NCI-H1417 treated with DMSO at 0.1 percent for 48 hours (cell line): Measurements from ENCODE around the gene ATXN3.
"Not testable (repeated sequence)": the region's sequence is repeated elsewhere in the genome, so short reads cannot be mapped to it uniquely, and the experiment has no call there.

Experiments used
- DNase-seq: peaks from one replicate; lab custom pipeline; 2025; lab: John Stamatoyannopoulos, UW

Gene ATXN3

DNA sequence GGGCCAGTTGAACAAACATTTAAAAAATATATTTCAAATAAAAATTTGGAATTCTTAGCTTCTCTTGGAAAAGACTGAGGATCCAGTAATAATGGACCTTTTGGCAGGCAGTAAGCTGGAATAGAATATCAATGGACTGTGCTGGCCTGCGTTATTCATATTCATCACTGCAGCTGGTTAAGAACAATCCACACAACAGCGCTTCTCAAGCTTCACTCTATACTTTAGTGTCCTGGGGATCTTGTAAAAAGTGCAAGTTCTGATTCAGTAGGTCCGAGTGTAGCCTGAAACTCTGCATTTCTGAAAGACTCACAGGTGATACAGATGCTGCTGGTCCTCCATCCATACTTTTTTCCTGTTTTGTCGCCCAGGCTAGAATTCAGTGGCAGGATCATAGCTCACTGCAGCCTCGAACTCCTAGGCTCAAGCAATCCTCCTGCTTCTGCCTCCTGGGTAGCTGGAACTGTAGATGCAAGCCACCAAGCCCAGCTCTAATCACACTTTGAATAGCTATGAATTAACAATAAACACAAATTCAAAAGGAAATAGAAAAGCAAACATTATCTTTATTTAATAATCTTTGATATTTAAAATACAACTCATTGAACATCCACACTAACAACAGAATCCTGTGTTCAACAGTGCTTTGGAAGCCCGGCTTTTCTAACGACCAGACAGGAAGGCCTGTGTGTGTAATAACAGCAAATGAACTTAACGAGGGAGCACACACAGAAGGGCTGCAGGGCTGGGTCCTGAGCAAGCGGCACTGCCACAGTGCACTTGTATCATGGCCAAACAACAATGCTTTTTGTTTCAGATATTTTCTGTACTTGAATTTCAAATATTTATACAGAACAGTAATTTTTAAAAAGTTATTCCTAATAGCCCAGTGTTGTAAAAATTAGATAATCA, 48.1 kb downstream of the ATXN3 start:
- DNase-seq, result no peak

DNA sequence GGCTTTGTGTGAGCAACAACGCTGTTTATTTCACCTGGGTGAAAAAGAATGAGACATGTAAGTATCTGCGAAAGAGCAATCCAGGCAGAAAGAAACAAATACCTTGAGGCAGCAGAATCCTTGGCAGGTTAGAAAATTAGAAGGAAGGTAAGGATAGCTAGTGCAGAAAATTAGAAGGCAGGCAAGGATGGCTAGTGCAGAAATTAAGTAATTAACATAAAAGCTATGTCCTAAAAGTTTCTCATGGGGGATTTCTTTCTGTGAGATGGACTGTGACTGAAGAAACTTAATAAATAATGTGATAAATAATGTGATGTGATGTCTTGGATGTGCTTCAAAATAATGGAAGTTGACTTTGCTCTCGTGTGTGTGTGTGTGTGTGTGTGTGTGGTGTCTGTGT, 56.6 kb downstream of the ATXN3 start:
- DNase-seq, result no peak

DNA sequence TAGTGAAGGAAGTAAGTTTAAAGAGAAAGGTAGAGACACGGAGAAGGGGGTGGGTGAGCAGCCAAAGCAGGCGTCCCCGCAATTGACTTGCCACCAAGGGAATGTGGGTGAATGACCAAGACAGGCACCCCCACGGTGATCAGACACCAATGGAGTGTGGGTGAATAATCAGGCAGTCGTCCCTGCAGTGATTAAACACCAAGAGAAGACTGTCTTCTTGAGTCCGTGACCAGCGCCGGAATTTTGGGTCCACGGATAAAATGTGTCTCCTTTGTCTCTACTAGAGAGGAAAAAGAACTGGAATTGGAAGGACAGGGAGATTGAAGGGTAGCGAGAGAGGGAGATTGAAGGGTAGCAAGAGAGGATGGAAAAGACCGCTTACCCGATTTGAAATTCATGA, 57.2 kb downstream of the ATXN3 start:
- DNase-seq, result not testable (repeated sequence)

DNA sequence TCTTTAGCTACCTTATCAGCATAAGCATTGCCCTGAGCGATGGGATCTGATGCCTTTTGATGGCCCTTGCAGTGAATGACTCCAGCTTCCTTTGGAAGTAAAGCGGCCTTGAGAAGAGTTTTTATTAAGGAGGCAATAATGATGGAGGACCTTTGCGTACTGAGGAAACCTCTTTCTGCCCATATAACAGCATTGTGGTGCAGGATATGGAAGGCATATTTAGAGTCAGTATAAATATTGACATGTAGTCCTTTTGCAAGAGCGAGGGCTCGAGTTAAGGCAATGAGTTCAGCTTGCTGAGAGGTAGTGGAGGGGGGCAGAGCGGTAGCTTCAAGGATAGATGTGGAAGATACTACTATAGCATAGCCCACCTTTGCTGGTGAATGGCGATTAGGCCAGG, 60.5 kb downstream of the ATXN3 start:
- not testable (repeated sequence) for DNase-seq

DNA sequence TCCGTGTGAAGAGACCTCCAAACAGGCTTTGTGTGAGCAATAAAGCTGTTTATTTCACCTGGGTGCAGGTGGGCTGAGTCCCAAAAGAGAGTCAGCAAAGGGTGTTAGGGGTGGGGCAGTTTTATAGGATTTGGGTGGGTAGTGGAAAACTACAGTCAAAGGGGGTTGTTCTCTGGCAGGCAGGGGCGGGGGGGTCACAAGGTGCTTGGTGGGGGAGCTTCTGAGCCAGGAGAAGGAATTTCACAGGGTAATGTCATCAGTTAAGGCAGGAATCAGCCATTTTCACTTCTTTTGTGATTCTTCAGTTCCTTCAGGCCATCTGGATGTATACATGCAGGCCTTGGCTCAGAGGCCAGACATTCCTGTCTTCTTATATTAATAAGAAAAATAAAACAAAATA, 64.6 kb downstream of the ATXN3 start:
- DNase-seq, result not testable (repeated sequence)

DNA sequence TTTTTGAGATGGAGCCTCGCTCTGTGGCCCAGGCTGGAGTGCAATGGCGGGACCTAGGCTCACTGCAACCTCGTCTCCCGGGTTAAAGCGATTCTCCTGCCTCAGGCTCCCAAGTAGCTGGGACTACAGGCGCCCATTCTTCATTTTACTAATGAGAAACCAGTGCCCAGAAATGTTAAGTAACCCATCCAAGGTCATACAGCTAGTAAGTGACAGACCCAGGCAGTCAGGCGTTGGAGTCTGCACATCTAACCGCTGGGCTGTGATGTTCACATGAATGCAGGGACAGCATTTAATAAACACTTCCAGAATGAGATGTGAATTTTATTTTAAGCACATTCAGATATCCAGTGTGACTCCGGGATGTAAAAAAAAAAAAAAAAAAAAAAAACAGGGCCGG, 65.2 kb downstream of the ATXN3 start:
- no peak for DNase-seq

DNA sequence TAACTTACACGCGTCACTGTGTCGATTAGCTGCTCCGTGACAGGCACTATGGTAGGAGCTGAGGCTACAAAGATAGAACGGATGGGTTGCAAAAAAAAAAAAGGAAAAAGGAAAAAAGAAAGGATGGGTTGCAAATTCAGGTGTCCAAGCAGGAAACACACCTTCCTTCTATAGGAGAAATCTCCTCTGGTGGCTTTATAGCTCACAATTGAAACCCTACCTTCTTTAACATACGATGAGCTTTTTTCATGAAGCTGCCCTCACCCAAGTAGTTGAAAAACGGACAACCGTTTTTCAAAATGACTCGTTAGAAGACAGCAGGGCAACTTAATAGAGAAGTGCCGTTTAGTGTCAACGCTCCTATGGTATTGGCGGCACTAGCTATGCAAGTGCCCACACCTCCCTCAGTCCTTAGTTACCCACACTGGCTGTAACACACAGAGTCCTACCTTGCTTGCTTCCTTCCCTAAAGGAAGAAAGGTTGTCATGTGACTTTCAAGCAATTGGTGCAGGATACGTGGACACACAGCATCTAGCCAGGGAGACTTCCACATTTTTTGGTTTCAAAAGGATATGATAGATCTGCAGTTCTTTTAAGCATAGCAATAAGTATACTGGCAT, 65.8 kb downstream of the ATXN3 start:
- DNase-seq, result peak; percentile 10

DNA sequence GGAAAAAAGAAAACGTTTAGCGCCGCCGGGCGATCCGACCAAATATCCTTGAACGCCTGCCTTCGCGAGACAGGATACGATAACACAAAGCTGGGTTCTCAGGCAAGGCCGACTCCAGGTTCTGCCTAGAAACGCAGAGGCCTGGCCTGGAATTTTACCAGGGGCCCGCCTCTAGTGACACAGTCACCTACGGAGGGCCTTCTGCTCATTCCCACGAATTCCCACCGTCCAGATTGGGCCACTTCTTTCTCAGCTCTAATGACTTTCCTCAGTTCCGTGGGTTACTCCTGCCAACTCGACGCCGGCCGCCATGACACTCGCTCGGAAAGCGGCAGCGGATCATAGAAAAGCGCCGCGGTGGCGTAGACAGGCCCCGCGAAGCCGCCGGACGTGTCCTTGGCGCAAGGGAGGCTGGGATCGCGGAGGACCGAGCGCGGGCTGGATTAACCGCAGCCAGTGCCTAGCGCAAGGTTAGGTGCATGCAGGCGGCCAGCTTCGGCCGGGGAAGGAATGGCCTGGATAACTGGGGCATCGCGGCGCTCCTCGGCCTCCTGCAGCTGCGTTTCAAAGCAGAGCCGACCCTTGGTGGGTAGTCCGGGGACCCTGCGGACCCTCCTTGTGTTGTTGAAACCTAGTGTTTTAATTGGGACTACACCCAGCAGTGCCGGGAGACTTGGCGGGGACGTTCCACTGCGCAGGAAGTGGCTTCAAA, 66.5 kb downstream of the ATXN3 start, which contains the start of gene TRIP11:
Gene TRIP11 (minus strand): TSS at position 341 of the 712 bp plus-strand sequence. CDS start 374 bp downstream, outside the sequence.
- peak; percentile 75 for DNase-seq

DNA sequence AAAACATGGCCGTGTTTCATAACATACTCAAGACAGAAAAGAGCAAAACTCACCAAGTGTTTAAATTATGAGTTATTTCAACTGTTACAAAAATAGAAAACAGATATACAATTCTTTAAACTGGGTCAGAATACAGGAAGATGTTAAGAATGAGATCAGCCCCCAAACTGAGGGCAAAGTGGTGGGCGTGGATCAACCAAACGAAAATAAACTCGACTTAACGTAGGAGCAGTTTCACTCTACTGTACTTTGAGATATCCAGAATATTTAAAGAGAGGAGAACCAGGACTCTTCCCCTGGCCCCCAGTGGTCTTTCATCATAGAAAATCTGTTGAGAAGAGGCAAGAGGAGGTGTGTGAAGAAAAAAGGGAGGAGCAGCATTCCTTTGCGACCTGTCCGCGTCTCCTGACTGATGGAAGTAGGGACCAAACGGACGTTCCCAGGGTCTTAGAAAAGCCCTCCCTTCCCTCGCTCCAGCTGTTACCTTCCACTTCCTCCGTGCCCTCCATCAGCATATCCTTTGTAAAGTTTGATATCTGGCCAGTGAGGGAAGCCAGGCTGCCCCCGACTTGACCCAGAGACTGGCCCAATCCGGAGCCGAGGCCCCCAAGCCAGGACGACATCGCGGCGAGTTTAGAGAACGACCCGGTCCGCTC, 67.2 kb downstream of the ATXN3 start:
- no peak for DNase-seq

DNA sequence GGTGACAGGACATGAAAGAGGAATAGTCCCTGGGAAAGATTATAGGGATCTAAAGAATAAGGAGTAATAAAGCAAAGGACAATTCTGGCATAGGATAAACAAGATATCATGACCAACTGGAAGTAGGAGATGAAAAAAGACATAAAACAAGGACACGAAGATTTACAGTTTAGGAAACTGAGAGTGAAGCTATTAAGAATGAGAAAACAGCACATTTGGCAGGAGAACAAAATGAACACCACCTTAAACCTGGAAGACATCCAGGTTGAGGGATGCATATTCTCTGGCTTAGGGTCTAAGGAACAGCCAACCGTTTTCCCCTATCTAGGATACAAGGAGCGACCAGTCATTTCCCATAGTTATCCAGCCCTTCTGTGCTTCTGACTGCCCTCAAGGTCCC, 68.4 kb downstream of the ATXN3 start:
- no peak for DNase-seq

DNA sequence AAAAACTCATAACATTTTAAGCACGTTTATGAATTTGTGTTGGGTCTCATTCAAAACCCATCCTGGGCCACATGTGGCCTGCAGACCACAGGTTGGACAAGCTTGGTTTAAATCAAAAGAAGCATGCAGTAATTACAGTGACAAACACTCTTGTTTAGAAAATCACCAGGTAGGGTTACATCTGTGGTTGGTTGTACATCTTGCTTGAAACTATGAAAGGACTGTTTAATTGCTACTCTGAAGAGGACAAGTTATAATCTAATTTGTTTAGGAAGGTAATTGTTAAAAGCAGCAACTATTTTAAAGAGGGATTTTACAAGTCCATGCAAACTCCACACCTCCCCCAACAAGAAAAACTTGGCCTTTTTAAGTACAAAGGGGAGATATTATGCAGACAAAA, 70.5 kb downstream of the ATXN3 start:
- DNase-seq, result peak; percentile 28

DNA sequence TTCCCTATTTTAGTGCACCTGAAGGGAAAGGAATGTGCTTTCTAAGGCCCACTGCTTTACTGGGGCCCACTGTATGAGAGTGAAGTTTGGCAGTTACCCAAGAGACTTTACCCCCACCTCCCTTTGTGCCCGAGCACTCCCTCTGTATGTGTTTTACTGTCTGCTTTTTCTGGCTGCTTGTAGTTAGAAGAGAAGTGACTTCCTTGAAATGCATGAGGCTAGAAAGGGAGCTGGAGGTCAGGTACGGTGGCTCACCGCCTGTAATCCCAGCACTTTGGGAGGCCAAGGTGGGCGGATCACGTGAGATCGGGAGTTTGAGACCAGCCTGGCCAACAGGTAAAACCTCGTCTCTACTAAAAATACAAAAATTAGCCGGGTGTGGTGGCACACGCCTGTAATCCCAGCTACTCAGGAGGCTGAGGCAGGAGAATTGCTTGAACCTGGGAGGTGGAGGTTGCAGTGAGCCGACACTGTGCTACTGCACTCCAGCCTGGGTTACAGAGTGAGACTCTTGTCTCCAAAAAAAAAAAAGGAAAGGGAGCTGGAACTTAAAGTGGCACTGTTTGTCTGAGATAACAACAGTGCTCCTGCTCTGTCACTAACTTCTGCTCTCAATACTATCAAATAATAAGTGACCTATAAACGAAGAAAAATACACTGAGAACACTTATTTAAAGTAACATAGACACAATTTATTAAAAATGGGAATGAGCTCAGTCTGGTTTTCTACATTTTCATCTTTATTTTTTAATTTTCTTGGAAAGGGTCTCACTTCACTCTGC, 72.3 kb downstream of the ATXN3 start:
- DNase-seq, result no peak

DNA sequence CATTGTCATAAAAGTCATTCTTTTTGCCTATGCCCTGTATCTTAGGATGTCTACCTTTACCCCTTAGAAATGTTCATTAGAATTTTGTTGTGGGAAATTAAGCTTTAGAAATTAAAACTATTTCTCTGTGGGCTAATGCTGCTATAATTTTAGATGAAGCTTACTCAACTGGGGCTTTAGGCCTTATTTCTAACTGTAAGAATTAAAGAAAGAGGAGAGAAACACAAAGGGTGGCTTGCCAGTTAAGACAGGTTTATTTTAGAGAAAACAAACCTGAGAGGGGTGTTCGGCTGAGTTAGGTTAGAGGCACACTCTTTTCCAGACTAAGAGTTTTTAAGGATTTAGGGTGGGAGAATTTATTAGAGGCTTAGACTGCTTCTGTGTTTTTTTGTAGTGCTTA, 72.9 kb downstream of the ATXN3 start:
- DNase-seq, result no peak

DNA sequence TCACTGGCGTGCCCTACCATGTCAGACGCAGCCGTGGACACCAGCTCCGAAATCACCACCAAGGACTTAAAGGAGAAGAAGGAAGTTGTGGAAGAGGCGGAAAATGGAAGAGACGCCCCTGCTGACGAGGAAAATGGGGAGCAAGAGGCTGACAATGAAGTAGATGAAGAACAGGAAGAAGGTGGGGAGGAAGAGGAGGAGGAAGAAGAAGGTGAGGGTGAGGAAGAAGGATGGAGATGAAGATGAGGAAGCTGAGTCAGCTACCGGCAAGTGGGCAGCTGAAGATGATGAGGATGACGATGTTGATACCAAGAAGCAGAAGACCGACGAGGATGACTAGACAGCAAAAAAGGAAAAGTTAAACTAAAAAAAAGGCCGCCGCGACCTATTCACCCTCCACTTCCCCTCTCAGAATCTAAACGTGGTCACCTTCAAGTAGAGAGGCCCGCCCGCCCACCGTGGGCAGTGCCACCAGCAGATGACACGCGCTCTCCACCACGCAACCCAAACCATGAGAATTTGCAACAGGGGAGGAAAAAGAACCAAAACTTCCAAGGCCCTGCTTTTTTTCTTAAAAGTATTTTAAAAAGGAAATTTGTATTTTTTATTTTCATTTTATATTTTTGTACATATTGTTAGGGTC, 79.7 kb downstream of the ATXN3 start:
- DNase-seq, result no peak

DNA sequence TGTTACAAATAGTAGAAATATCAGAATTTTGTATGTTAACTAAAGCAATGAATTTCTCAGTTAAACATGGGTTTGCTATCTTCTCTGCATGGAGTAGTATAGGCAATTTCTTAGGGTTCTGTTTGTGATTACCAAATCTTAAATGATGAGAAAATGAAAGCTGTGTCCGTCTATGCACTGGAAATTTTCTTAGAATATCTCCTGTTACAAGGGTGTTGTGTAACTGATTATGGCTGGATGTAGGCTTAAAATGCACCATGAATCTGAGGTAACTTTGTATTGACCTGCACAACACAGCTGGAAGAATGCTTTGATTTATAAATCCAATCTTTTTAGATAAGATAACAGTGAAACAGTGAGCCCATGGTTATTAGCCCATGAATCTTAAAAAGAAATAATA, 84.3 kb downstream of the ATXN3 start:
- no peak for DNase-seq

DNA sequence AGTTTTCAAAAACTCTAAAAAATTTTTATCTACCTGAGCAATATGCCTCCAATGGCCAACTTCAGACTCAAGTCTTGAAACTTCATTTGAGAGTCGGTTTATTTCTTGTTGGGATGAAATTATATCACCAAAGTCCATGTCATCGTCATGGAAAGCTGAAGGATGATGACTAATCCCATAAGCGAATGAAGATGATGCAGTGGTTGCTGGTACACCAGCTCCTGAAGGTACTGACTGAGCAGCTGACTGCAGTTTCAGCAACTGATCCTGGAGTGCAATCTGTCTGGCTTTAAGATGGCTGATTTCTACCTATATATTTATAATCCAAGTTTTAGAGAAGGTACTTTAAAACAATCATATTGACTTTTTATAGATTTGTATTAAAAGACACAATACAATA, 84.9 kb downstream of the ATXN3 start:
- DNase-seq, result no peak

DNA sequence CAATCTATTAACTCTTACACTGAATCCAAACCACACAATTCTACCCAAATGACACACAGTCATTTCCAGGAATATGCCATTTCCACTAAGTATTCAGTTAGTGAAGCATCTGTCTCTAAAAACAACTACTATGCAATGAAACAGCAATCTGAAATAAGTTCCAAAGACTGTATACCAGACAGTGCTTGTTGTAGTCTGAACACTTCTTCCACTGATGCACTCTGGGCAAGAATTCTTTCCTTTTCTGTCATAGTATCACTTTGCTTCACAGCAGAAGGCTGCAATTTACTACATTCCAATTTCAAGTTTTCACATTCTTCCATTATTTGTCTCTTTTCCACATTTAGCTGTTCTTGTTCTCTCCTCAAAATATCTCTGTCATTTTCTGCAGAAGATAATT, 92.3 kb downstream of the ATXN3 start:
- no peak for DNase-seq

DNA sequence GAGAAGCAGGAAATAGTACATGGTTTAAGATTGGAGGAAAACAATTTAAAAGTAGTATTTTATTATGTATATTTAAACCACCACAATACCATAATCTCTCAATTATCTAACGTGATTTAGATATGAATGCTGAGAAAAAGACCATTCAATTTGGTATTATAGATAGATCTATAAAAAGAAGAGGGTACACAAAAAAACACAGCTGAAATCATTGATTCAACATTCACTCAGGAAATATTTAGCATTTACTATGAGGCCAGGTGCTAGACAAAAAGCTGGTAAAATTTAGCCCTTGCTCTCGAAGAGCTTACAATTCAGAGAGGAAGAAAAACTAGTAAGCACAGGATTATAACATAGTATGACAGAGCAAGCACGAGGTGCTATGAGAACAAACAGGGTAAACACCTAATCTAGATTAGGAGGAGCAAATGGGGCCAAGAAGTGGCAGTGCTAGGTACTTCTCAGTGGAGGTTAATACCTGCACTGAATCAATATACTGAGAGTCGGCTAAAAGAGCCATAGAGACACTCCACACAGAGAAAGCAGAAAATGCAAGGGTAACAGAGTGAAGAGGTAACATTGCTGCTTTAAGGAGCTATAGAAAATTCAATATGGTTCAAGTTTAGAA, 94.1 kb downstream of the ATXN3 start:
- no peak for DNase-seq

DNA sequence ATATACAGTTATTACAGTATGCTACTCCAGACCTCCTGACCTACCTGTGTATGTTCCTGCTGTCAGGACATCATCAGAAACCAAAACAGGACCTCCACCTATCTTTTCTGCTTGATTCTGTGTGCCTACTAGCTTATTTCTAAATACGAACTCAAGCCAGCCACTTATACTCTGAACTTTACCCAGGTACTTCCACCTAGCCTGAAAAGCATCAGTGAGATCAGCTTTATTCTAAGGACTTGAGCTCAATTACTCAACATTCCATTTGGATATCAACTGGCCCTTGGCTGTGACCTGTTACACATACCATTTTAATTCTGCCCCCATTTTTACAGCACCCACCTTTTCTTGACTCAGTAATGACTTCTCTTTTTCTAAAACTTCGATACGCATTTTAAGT, 95.7 kb downstream of the ATXN3 start:
- DNase-seq, result no peak

DNA sequence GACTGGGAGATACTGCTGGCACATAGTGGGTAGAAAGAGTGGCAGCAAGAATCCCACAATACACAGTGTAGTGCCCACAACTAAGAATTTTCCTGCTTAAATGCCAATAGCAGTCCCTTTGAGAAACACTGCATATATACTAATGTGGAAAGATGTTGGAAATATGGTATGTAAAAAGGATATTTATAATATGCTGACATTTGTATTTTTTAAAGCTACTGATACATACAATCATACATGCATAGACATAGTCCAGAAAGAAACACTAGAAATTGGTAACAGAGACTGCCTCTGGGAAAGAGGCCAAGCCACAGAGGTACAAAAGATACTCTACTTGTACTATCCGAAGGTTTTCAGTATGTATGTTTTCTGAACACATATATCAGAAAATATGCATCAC, 96.8 kb downstream of the ATXN3 start:
- no peak for DNase-seq
